Caco-2 (cell line): ENCODE results near the gene NES. TPM values are rescaled to one million over a fixed set of nuclear protein-coding genes. Genes with fewer than 3 reads are reported as not detected.

Experiments used
- BruUV-seq: library from RNA; stranded (reverse); fragments of 400-500 nt; replicated peaks from 2 replicates; lab custom pipeline; 2021; lab: Mats Ljungman, UMichigan
- CTCF ChIA-PET: fragments of 300-600 bp; sonication (Branson Sonifier 250); formaldehyde crosslinking; loops from one replicate; lab custom pipeline; 2022; ENCODE audit warnings: antibody characterized with exemption; lab: Charles Lee
- POLR2A ChIA-PET: fragments of 300-600 bp; sonication (Branson Sonifier 250); formaldehyde crosslinking; loops from one replicate; lab custom pipeline; 2022; ENCODE audit warnings: antibody characterized with exemption; lab: Charles Lee
- DNase-seq, 2 experiments: peaks; one replicate each; pipeline versions ENCODE4 v3.0.0 to v3.0.0-alpha.2; 2020 to 2022
- H3K27me3 ChIP-seq: replicated peaks from 2 replicates; pipeline ENCODE4 v1.6.0; 2011; ENCODE audit warnings: low read length; ENCODE audit not compliant: control insufficient read depth, insufficient read depth
- H3K36me3 ChIP-seq: 2 replicates; pipeline ENCODE4 v1.5.1; 2011; ENCODE audit warnings: low read length; ENCODE audit not compliant: control insufficient read depth, insufficient read depth
- H3K4me1 ChIP-seq: fragments of 250-450 bp; sonication (Bioruptor Pico); 2 replicates; pipeline ENCODE4 v1.5.1; 2020; ENCODE audit warnings: mild to moderate bottlenecking
- H3K4me3 ChIP-seq: 2 replicates; pipeline ENCODE4 v1.5.1; 2011; ENCODE audit warnings: low read depth, mild to moderate bottlenecking, control low read depth, low read length
- H3K9me3 ChIP-seq: fragments of 250-450 bp; sonication (Bioruptor Pico); 2 replicates; pipeline ENCODE4 v1.5.1; 2020; ENCODE audit warnings: mild to moderate bottlenecking, moderate library complexity
- H3K27ac Mint-ChIP-seq: one replicate; pipeline ENCODE4 v1.8.0; 2022; ENCODE audit warnings: mixed read lengths; ENCODE audit not compliant: unreplicated experiment
- H3K27me3 Mint-ChIP-seq: one replicate; pipeline ENCODE4 v1.8.0; 2022; ENCODE audit warnings: mixed read lengths; ENCODE audit not compliant: insufficient read depth, unreplicated experiment
- H3K36me3 Mint-ChIP-seq: one replicate; pipeline ENCODE4 v1.8.0; 2022; ENCODE audit warnings: mild to moderate bottlenecking, mixed read lengths; ENCODE audit not compliant: insufficient read depth, unreplicated experiment
- H3K4me1 Mint-ChIP-seq: one replicate; pipeline ENCODE4 v1.8.0; 2022; ENCODE audit warnings: low read depth, mixed read lengths; ENCODE audit not compliant: unreplicated experiment
- H3K4me3 Mint-ChIP-seq: one replicate; pipeline ENCODE4 v1.8.0; 2022; ENCODE audit warnings: mild to moderate bottlenecking, moderate library complexity, mixed read lengths; ENCODE audit not compliant: unreplicated experiment
- H3K9me3 Mint-ChIP-seq: one replicate; pipeline ENCODE4 v1.8.0; 2022; ENCODE audit warnings: mixed read lengths; ENCODE audit not compliant: unreplicated experiment
- intact Hi-C: fragments of 100-400 bp; cut with micrococcal nuclease; formaldehyde crosslinking; loops from one replicate; pipeline ENCODE4 v1.10.0; 2022; ENCODE audit not compliant: unreplicated experiment
- total RNA-seq: library from RNA; stranded (reverse); gene quantifications from 2 replicates; pipeline ENCODE4 v1.2.3, GENCODE V29; 2022
- TF ChIP-seq, protein P1 (sequence below), 2 experiments: fragments of 200-600 bp in 1 of 2; IDR thresholded peaks; 1 replicate in 1 of 2; 2 replicates in 1 of 2; pipeline versions ENCODE4 v1.5.1 to v1.8.0; 2011 to 2022; ENCODE audit warnings: antibody characterized with exemption in 1 of 2, control low read depth in 1 of 2, inconsistent platforms in 1 of 2, low read depth in 1 of 2, low read length in 1 of 2, mild to moderate bottlenecking in 1 of 2, moderate library complexity in 1 of 2; ENCODE audit not compliant: insufficient read depth in 1 of 2, severe bottlenecking in 1 of 2, unreplicated experiment in 1 of 2

The NES gene
- total RNA-seq, 1 experiment from 2014 or later: 18.0 TPM

DNA sequence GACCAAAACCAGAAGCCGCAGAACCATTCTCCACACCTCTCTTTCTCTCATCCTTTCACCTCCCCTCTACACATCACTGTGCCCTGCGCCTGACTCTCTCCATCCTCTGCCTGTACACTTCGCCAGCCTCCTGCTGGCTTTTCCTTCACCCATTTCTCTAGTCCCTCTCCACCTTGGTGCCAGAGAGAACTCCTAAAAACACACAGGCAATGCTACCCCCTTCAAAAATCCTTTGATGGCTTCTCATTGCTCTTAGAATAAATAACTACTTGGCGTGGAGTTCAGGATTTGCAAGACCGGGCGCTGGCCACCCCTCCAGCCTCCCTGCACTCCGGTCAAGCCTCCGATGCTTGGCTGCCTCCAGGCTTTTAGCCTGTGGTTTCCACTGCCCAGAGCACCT lies 19.5 kb upstream of the NES start:
- Mint-ChIP-seq H3K4me1 (peaks cover 15% of the 10 kb centered on the region), H3K27ac (no peak overlapping the region), H3K4me3 (no peak overlapping the region), H3K27me3 (no peaks in the 10 kb centered on the region), H3K36me3 (peaks cover 8% of the 10 kb centered on the region), H3K9me3 (no peaks in the 10 kb centered on the region)
- H3K4me1 ChIP-seq: peaks cover 28% of the 10 kb centered on the region
- H3K27me3 ChIP-seq: no peaks in the 10 kb centered on the region
- no peak for DNase-seq
- H3K9me3 ChIP-seq: no peaks in the 10 kb centered on the region
- no peak overlapping the region for H3K4me3 ChIP-seq
- BruUV-seq: no TSS peak
- intact Hi-C loops: no loop called here
- ChIA-PET CTCF (no interaction called here), POLR2A (no interaction called here)
- peaks cover 1% of the 10 kb centered on the region for H3K36me3 ChIP-seq
- TF ChIP-seq, protein P1, sequence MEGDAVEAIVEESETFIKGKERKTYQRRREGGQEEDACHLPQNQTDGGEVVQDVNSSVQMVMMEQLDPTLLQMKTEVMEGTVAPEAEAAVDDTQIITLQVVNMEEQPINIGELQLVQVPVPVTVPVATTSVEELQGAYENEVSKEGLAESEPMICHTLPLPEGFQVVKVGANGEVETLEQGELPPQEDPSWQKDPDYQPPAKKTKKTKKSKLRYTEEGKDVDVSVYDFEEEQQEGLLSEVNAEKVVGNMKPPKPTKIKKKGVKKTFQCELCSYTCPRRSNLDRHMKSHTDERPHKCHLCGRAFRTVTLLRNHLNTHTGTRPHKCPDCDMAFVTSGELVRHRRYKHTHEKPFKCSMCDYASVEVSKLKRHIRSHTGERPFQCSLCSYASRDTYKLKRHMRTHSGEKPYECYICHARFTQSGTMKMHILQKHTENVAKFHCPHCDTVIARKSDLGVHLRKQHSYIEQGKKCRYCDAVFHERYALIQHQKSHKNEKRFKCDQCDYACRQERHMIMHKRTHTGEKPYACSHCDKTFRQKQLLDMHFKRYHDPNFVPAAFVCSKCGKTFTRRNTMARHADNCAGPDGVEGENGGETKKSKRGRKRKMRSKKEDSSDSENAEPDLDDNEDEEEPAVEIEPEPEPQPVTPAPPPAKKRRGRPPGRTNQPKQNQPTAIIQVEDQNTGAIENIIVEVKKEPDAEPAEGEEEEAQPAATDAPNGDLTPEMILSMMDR (IDR thresholded peaks at IDR 0.05; ENCODE audit: insufficient read depth in 1 of 2, low read depth in 1 of 2, low read length in 1 of 2, severe bottlenecking in 1 of 2, unreplicated experiment in 1 of 2): no peak

DNA sequence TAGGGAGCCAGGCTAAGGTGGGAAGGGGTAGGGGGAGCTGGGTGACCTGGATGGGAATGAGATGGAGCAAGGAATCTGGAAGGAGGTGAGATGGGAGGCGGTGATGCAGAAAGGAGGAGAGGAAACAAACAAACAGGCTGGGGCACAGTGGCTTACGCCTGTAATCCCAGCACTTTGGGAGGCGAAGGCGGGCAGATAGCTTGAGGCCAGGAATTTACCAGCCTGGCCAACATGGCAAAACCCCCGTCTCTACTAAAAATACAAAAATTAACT lies 17.4 kb upstream of the NES start:
- BruUV-seq: no TSS peak
- Mint-ChIP-seq H3K27me3 (no peaks in the 10 kb centered on the region), H3K4me3 (no peak overlapping the region), H3K4me1 (peaks cover 19% of the 10 kb centered on the region), H3K27ac (peak overlapping the region; percentile 13), H3K36me3 (peaks cover 11% of the 10 kb centered on the region), H3K9me3 (no peaks in the 10 kb centered on the region)
- Histone ChIP-seq H3K4me1 (peaks cover 47% of the 10 kb centered on the region), H3K36me3 (no peaks in the 10 kb centered on the region), H3K9me3 (no peaks in the 10 kb centered on the region), H3K4me3 (no peak overlapping the region), H3K27me3 (no peaks in the 10 kb centered on the region)
- no peak for DNase-seq
- intact Hi-C loops: no loop called here
- ChIA-PET CTCF (interaction anchor here (1.5 to 3.5 kb wide), 2 partner anchors 11 to 31 kb away, joined by 6 to 24 read pairs; partner anchors contain the start of gene CRABP2), POLR2A (interaction anchor here (0.5 kb wide), 1 partner anchor 57 kb away, joined by 5 read pairs; no protein-coding TSS in a partner anchor)
- TF ChIP-seq, protein P1 (IDR thresholded peaks at IDR 0.05; ENCODE audit: insufficient read depth in 1 of 2, low read depth in 1 of 2, low read length in 1 of 2, severe bottlenecking in 1 of 2, unreplicated experiment in 1 of 2): no peak

DNA sequence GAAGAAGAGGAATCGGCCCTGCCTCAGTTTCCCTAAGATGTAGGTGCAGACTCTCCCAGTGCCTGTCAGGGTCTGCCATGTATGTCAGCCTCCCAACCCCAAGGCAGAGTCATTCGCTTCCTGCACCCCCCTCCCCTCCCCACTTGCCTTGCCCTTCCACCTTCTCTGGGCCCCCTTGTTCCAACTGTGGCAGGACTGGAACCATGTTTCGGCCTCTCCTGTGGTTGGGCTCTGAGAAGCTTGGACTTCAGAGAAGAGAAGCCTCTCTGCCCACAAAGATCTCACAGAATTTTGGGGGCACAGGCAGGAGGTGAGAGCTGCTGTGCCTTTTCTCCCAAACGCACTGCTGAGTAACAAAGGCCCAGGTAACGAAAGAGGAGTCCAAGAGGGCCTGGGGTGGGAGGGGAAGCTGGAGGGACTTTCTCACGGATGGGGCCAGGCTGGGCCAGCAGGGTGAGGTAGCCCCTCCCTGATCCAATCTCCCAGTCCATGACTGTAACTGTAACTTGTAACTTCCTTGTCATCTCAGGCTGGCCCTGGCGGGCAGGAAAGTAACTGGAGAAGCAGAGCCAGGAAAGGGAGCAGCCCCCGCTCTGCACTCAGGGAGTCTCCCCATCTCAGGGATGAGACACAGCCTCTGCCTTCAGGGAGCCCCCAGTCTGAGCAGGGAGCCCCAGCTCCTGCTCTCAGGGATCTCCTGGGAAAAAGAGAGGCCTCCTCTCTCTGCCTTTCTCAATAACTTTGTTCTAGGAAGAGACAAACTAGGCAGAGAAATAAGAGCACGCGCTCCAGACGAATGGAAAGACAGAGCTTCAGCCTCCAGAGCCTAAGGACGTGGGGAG lies 16.9 kb upstream of the NES start:
- Mint-ChIP-seq H3K27me3 (no peaks in the 10 kb centered on the region), H3K4me3 (no peak overlapping the region), H3K27ac (peak overlapping the region; percentile 13), H3K4me1 (peaks cover 23% of the 10 kb centered on the region), H3K36me3 (peaks cover 11% of the 10 kb centered on the region), H3K9me3 (no peaks in the 10 kb centered on the region)
- TF ChIP-seq, protein P1 (IDR thresholded peaks at IDR 0.05; ENCODE audit: insufficient read depth in 1 of 2, low read depth in 1 of 2, low read length in 1 of 2, severe bottlenecking in 1 of 2, unreplicated experiment in 1 of 2): no peak
- Histone ChIP-seq H3K27me3 (no peaks in the 10 kb centered on the region), H3K36me3 (no peaks in the 10 kb centered on the region), H3K4me1 (peaks cover 49% of the 10 kb centered on the region), H3K4me3 (no peak overlapping the region), H3K9me3 (no peaks in the 10 kb centered on the region)
- intact Hi-C loops: no loop called here
- no peak for DNase-seq
- no TSS peak for BruUV-seq
- ChIA-PET CTCF (interaction anchor here (1.5 to 3.5 kb wide), 2 partner anchors 12 to 32 kb away, joined by 6 to 24 read pairs; partner anchors contain the start of gene CRABP2), POLR2A (interaction anchor here (0.5 to 0.6 kb wide), 2 partner anchors 53 to 74 kb away, joined by 3 read pairs; no protein-coding TSS in a partner anchor)
